ENCODE data around the gene CTSL.

CTSL gene

GRCh38 chr9:87699835-87700234 lies 26.1 kb upstream of the CTSL start:
- H3K4me3 ChIP-seq (ENCODE audit: low read depth, low read length) = no peak overlapping the region
- no peak for DNase-seq (ENCODE audit: low read depth)
- no peak for TF ChIP-seq CTCF (IDR thresholded peaks at IDR 0.05; ENCODE audit: low read depth, low read length, missing control alignments)
- in situ Hi-C loops (cut with HindIII; ENCODE audit: low sequenced_read_pairs) = no loop called here

GRCh38 chr9:87701491-87701890 lies 24.4 kb upstream of the CTSL start:
- DNase-seq (ENCODE audit: low read depth) = no peak
- no peak for TF ChIP-seq CTCF (IDR thresholded peaks at IDR 0.05; ENCODE audit: low read depth, low read length, missing control alignments)
- in situ Hi-C loops (cut with HindIII; ENCODE audit: low sequenced_read_pairs) = no loop called here
- H3K4me3 ChIP-seq (ENCODE audit: low read depth, low read length) = no peak overlapping the region

- H3K4me3 ChIP-seq (ENCODE audit: low read depth, low read length) = no peak overlapping the region
- in situ Hi-C loops (cut with HindIII; ENCODE audit: low sequenced_read_pairs) = no loop called here
- no peak for TF ChIP-seq CTCF (IDR thresholded peaks at IDR 0.05; ENCODE audit: low read depth, low read length, missing control alignments)
- DNase-seq (ENCODE audit: low read depth) = peak; percentile 84
These were observed 23.9 kb upstream of the CTSL start for GRCh38 chr9:87701931-87702421.

- in situ Hi-C loops (cut with HindIII; ENCODE audit: low sequenced_read_pairs) = no loop called here
- no peak overlapping the region for H3K4me3 ChIP-seq (ENCODE audit: low read depth, low read length)
- TF ChIP-seq CTCF (IDR thresholded peaks at IDR 0.05; ENCODE audit: low read depth, low read length, missing control alignments) = no peak
- no peak for DNase-seq (ENCODE audit: low read depth)
These were observed 23.0 kb upstream of the CTSL start for GRCh38 chr9:87702921-87703320.

- in situ Hi-C loops (cut with HindIII; ENCODE audit: low sequenced_read_pairs) = no loop called here
- DNase-seq (ENCODE audit: low read depth) = no peak
- no peak overlapping the region for H3K4me3 ChIP-seq (ENCODE audit: low read depth, low read length)
- TF ChIP-seq CTCF (IDR thresholded peaks at IDR 0.05; ENCODE audit: low read depth, low read length, missing control alignments) = no peak
These were observed 22.2 kb upstream of the CTSL start for GRCh38 chr9:87703636-87704276.

GRCh38 chr9:87704342-87704741 lies 21.6 kb upstream of the CTSL start:
- DNase-seq (ENCODE audit: low read depth) = no peak

More at GRCh38 chr9:87704342-87704741, 21.6 kb upstream of the CTSL start:
- no peak for TF ChIP-seq CTCF (IDR thresholded peaks at IDR 0.05; ENCODE audit: low read depth, low read length, missing control alignments)
- no peak overlapping the region for H3K4me3 ChIP-seq (ENCODE audit: low read depth, low read length)
- in situ Hi-C loops (cut with HindIII; ENCODE audit: low sequenced_read_pairs) = no loop called here

Measured in astrocyte of the cerebellum (primary cell).